ENCODE measurements around the gene PRELID3B.
A peak's percentile ranks its signal among the peaks of the same experiment; 100 is the strongest.

PRELID3B gene

GRCh38 chr20:59002874-59003399, 39.6 kb downstream of the PRELID3B start:
- Histone ChIP-seq H3K4me3 (ENCODE audit: low read depth, low read length, poor library complexity, severe bottlenecking) (no peak overlapping the region), H3F3A (ENCODE audit: insufficient read depth, low read length) (no peaks in the 10 kb centered on the region), H3K4me2 (ENCODE audit: low read length) (no peak overlapping the region; the same call in 1 of the 2 replicates), H3K9ac (ENCODE audit: low read length) (no peak overlapping the region), H3K9me2 (ENCODE audit: low read depth, low read length) (no peaks in the 10 kb centered on the region), H3K79me2 (ENCODE audit: insufficient read depth, low read length) (no peaks in the 10 kb centered on the region), H3K27me3 (ENCODE audit: insufficient read depth, low read length) (no peaks in the 10 kb centered on the region), H4K20me1 (ENCODE audit: insufficient read depth, low read length) (no peaks in the 10 kb centered on the region), H2AFZ (ENCODE audit: low read length) (no peak overlapping the region), H3K9me3 (ENCODE audit: low read length) (no peaks in the 10 kb centered on the region), H3K36me3 (ENCODE audit: insufficient read depth, low read length) (peaks cover 55% of the 10 kb centered on the region), H3K4me1 (ENCODE audit: insufficient read depth, low read length, severe bottlenecking) (peaks cover 42% of the 10 kb centered on the region), H3K27ac (ENCODE audit: low read depth, low read length, poor library complexity, severe bottlenecking) (peak overlapping the region; percentile 91)
- TF ChIP-seq CTCF (IDR thresholded peaks at IDR 0.05; ENCODE audit: low read length) (no peak), EZH2 (IDR thresholded peaks at IDR 0.05; ENCODE audit: borderline replicate concordance, low read length) (no peak)

- Histone ChIP-seq H4K20me1 (ENCODE audit: insufficient read depth, low read length) (no peaks in the 10 kb centered on the region), H3K4me3 (ENCODE audit: low read depth, low read length, poor library complexity, severe bottlenecking) (no peak overlapping the region), H3K79me2 (ENCODE audit: insufficient read depth, low read length) (no peaks in the 10 kb centered on the region), H3F3A (ENCODE audit: insufficient read depth, low read length) (no peaks in the 10 kb centered on the region), H3K27me3 (ENCODE audit: insufficient read depth, low read length) (no peaks in the 10 kb centered on the region), H3K4me2 (ENCODE audit: low read length) (no peak overlapping the region), H3K36me3 (ENCODE audit: insufficient read depth, low read length) (peaks cover 61% of the 10 kb centered on the region), H3K4me1 (ENCODE audit: insufficient read depth, low read length, severe bottlenecking) (peaks cover 37% of the 10 kb centered on the region), H3K9me3 (ENCODE audit: low read length) (no peaks in the 10 kb centered on the region), H3K9ac (ENCODE audit: low read length) (no peak overlapping the region), H2AFZ (ENCODE audit: low read length) (no peak overlapping the region), H3K9me2 (ENCODE audit: low read depth, low read length) (no peaks in the 10 kb centered on the region), H3K27ac (ENCODE audit: low read depth, low read length, poor library complexity, severe bottlenecking) (no peak overlapping the region)
- TF ChIP-seq CTCF (IDR thresholded peaks at IDR 0.05; ENCODE audit: low read length) = no peak
- TF ChIP-seq EZH2 (IDR thresholded peaks at IDR 0.05; ENCODE audit: borderline replicate concordance, low read length) = no peak
These were observed 40.2 kb downstream of the PRELID3B start for GRCh38 chr20:59002388-59002787.

DNA sequence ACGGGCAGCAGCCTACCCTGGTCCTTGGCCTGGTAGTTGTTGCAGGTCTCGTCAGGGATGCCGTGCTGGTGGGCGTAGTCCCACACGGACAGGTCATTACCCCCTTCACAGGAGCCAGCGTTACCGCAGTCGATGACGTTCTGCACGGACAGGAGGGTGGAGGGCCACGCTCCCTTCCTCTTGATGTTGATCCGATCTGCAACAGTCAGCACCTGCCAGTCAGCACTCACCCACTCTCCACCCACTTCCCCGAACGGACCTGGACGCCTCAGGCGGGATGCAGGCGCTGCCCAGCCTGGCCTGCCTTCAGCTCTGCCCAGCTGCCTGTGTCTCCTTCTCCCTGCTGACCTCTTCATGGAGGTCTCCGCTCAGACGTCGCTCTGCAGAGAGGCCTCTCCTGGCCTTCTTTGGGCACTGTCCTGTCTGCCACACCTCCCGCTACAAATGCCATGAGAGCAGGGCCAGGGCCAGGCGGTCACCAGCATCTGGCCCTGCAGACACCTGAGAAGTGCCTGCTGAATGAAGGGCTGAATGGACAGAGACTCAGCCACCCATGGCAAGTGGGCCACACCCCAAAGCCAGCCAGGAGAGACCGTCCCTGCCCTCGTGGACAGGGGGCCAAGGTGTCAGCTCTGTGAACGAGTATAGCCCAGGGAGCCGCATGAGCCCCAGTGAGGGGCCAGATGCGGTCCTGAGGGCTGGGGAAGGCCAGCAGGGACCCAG, 41.0 kb downstream of the PRELID3B start:
- Histone ChIP-seq H3K27ac (ENCODE audit: low read depth, low read length, poor library complexity, severe bottlenecking) (no peak overlapping the region), H3K36me3 (ENCODE audit: insufficient read depth, low read length) (peaks cover 69% of the 10 kb centered on the region), H2AFZ (ENCODE audit: low read length) (no peak overlapping the region), H3K9me2 (ENCODE audit: low read depth, low read length) (no peaks in the 10 kb centered on the region), H3K4me2 (ENCODE audit: low read length) (no peak overlapping the region), H4K20me1 (ENCODE audit: insufficient read depth, low read length) (no peaks in the 10 kb centered on the region), H3K4me3 (ENCODE audit: low read depth, low read length, poor library complexity, severe bottlenecking) (no peak overlapping the region), H3K4me1 (ENCODE audit: insufficient read depth, low read length, severe bottlenecking) (peaks cover 34% of the 10 kb centered on the region), H3K9me3 (ENCODE audit: low read length) (no peaks in the 10 kb centered on the region), H3F3A (ENCODE audit: insufficient read depth, low read length) (no peaks in the 10 kb centered on the region), H3K79me2 (ENCODE audit: insufficient read depth, low read length) (no peaks in the 10 kb centered on the region), H3K9ac (ENCODE audit: low read length) (no peak overlapping the region), H3K27me3 (ENCODE audit: insufficient read depth, low read length) (no peaks in the 10 kb centered on the region)
- TF ChIP-seq EZH2 (IDR thresholded peaks at IDR 0.05; ENCODE audit: borderline replicate concordance, low read length) (no peak), CTCF (IDR thresholded peaks at IDR 0.05; ENCODE audit: low read length) (no peak)
